Measurements from ENCODE around the gene SH3RF2. TPM values are rescaled to one million over a fixed set of nuclear protein-coding genes. Genes with fewer than 3 reads are reported as not detected.

Gene SH3RF2
- total RNA-seq, 1 donor from 2014 or later = 50.6 TPM

GRCh38 chr5:146047396-146047795 is 111.0 kb downstream of the SH3RF2 start:
- H3K36me3 ChIP-seq = no peaks in the 10 kb centered on the region
- TF ChIP-seq CTCF (IDR thresholded peaks at IDR 0.05) = no peak
- H3K9me3 ChIP-seq = no peaks in the 10 kb centered on the region
- H3K27me3 ChIP-seq = no peaks in the 10 kb centered on the region
- DNase-seq (ENCODE audit: low spot score in 2 of 2) = no peak
- no peak overlapping the region for H3K27ac ChIP-seq
- H3K4me1 ChIP-seq = no peaks in the 10 kb centered on the region
- intact Hi-C loops (cut with DNase I) = loop anchor here (5.0 to 10.0 kb wide), 5 partner anchors 140 to 1843 kb away; no protein-coding TSS in a partner anchor
- H3K4me3 ChIP-seq = no peak overlapping the region

- H3K4me3 ChIP-seq = no peak overlapping the region
- intact Hi-C loops (cut with DNase I) = loop anchor here (5.0 to 10.0 kb wide), 5 partner anchors 142 to 1844 kb away; no protein-coding TSS in a partner anchor
Observed at GRCh38 chr5:146048994-146049703, 112.8 kb downstream of the SH3RF2 start.

GRCh38 chr5:146049704-146050026 is 113.3 kb downstream of the SH3RF2 start:
- Histone ChIP-seq H3K4me1 (no peaks in the 10 kb centered on the region), H3K27me3 (no peaks in the 10 kb centered on the region), H3K36me3 (no peaks in the 10 kb centered on the region), H3K4me3 (no peak overlapping the region), H3K27ac (no peak overlapping the region), H3K9me3 (no peaks in the 10 kb centered on the region)
- DNase-seq (ENCODE audit: low spot score in 2 of 2) = no peak
- intact Hi-C loops (cut with DNase I) = loop anchor here (5.0 to 10.0 kb wide), 5 partner anchors 142 to 1845 kb away; no protein-coding TSS in a partner anchor
- TF ChIP-seq CTCF (IDR thresholded peaks at IDR 0.05) = no peak

More at GRCh38 chr5:146048994-146049703, 112.8 kb downstream of the SH3RF2 start:
- Histone ChIP-seq H3K4me1 (no peaks in the 10 kb centered on the region), H3K9me3 (no peaks in the 10 kb centered on the region), H3K36me3 (no peaks in the 10 kb centered on the region), H3K27ac (no peak overlapping the region), H3K27me3 (no peaks in the 10 kb centered on the region)
- peak; percentile 40 to 76 (median 67) for TF ChIP-seq CTCF (IDR thresholded peaks at IDR 0.05)
- DNase-seq (ENCODE audit: low spot score in 2 of 2) = peak in 1 of 2 donors; percentile 67

GRCh38 chr5:146050086-146050485 is 113.7 kb downstream of the SH3RF2 start:
- no peak for DNase-seq (ENCODE audit: low spot score in 2 of 2)
- H3K4me1 ChIP-seq = no peaks in the 10 kb centered on the region
- intact Hi-C loops (cut with DNase I) = no loop called here

GRCh38 chr5:146051678-146052077 is 115.3 kb downstream of the SH3RF2 start:
- H3K4me3 ChIP-seq = no peak overlapping the region
- no peaks in the 10 kb centered on the region for H3K36me3 ChIP-seq
- H3K4me1 ChIP-seq = no peaks in the 10 kb centered on the region
- intact Hi-C loops (cut with DNase I) = no loop called here
- H3K27me3 ChIP-seq = no peaks in the 10 kb centered on the region
- DNase-seq (ENCODE audit: low spot score in 2 of 2) = no peak
- TF ChIP-seq CTCF (IDR thresholded peaks at IDR 0.05) = no peak
- H3K27ac ChIP-seq = no peak overlapping the region
- H3K9me3 ChIP-seq = no peaks in the 10 kb centered on the region

More at GRCh38 chr5:146050086-146050485, 113.7 kb downstream of the SH3RF2 start:
- Histone ChIP-seq H3K27ac (no peak overlapping the region), H3K27me3 (no peaks in the 10 kb centered on the region), H3K9me3 (no peaks in the 10 kb centered on the region), H3K4me3 (no peak overlapping the region), H3K36me3 (no peaks in the 10 kb centered on the region)
- no peak for TF ChIP-seq CTCF (IDR thresholded peaks at IDR 0.05)
